22Rv1 (cell line): Measurements from ENCODE around the gene LRCH1.

ENCODE experiments used
- H3K27ac ChIP-seq: fragments of 450-650 bp; 2 replicates; pipeline ENCODE4 v1.5.1; 2017
- CTCF ChIP-seq: fragments of 450-650 bp; IDR thresholded peaks from 2 replicates; pipeline ENCODE4 v1.5.1; 2017; ENCODE audit warnings: mild to moderate bottlenecking
- ZFX ChIP-seq: fragments of 450-650 bp; IDR thresholded peaks from 2 replicates; pipeline ENCODE4 v1.6.1; 2017; ENCODE audit warnings: antibody characterized with exemption, borderline replicate concordance

Gene LRCH1

GRCh38 chr13:46638262-46638661 is 85.3 kb downstream of the LRCH1 start:
- H3K27ac ChIP-seq: no peak overlapping the region
- TF ChIP-seq ZFX: no peak
- TF ChIP-seq CTCF: no peak

GRCh38 chr13:46639033-46639981 is 86.3 kb downstream of the LRCH1 start:
- no peak overlapping the region for H3K27ac ChIP-seq
- no peak for TF ChIP-seq CTCF

- TF ChIP-seq ZFX (no peak), CTCF (no peak)
- H3K27ac ChIP-seq: no peak overlapping the region
Measured at GRCh38 chr13:46640843-46641242, 87.9 kb downstream of the LRCH1 start.

GRCh38 chr13:46641274-46642081 is 88.5 kb downstream of the LRCH1 start:
- TF ChIP-seq ZFX (no peak), CTCF (no peak)
- no peak overlapping the region for H3K27ac ChIP-seq

- TF ChIP-seq ZFX (no peak), CTCF (no peak)
Measured at GRCh38 chr13:46642254-46642653, 89.3 kb downstream of the LRCH1 start.

GRCh38 chr13:46643165-46643777 is 90.3 kb downstream of the LRCH1 start:
- no peak overlapping the region for H3K27ac ChIP-seq
- TF ChIP-seq CTCF (no peak), ZFX (no peak)

More at GRCh38 chr13:46642254-46642653, 89.3 kb downstream of the LRCH1 start:
- H3K27ac ChIP-seq: no peak overlapping the region
